Stimulated activated CD4-positive, alpha-beta T cell treated with anti-CD3 and anti-CD28 coated beads, Interleukin-1b, Interleukin-23, amount 100 ng/mL, for 4 hours (primary cell): Measurements from ENCODE around the gene WDR64.

Experiments
- DNase-seq, 2 donors: peaks; one replicate each; pipeline ENCODE4 v3.0.0-alpha.2; 2020; ENCODE audit warnings: low read depth in 2 of 2

The WDR64 gene

GRCh38 chr1:241652012-241652411 is at the start of gene WDR64:
Gene WDR64 (plus strand): TSS chr1:241652281. CDS start chr1:241652485, 204 bp downstream.
- DNase-seq = no peak

DNA sequence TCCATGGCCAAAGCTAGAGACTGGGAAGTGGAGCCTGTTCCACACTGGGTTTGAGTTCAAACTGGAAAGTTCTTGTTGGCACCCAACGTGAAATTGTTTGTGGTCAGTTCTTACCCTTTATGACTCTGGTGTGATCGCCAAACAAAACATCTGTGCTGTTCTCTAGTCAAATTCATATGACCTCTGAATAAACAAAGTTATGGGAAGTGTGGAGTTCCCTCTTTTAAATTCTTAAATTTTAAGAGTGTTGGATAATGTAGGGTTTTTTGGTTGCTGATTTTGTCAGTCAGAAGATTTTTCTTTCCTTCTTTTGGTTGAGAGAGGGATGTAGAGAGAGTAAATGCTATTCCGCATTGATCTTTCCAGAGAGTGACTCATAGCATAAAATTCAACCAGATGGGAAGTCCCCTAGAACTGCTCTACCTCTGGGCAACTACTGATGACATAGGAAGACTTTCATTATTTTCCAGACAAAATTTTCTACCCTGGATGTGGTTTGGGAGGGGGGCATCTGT is 48.3 kb upstream of the WDR64 start:
- DNase-seq = no peak

GRCh38 chr1:241605146-241605805 is 46.8 kb upstream of the WDR64 start:
- DNase-seq = no peak

DNA sequence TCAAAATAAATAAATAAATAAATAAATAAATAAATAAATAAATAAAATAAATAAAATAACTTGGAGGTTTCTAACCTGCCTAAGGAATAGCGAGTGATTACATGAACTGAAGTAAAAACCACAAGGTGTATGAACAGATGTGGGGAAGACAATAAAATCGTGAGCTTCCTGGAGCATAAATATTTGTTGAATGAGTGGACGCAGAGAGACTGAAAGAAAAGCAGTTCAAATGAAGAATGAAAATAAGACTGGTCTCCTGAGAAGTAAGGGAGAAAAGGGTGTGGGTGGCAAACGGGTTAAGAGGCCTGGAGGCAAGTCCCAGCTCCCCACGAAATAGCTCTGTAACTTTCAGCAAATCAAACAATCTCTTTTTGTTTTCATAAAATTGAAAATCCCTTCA is 45.5 kb upstream of the WDR64 start:
- no peak for DNase-seq

DNA sequence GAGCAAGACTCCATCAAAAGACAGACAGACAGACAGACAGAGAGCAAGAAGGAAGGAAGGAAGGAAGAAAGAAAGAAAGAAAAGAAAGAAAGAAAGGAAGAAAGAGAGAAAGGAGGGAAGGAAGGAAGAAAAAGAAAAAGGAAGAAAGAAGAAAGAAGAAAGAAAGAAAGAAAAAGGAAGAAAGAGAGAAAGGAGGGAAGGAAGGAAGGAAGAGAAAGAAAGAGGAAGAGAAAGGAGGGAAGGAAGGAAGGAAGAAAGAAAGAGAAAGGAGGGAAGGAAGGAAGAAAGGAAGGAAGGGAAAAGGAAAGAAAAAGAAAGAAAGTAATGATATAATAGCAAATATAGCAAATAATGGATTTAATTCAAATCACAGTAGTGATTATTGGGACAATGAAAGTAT is 44.6 kb upstream of the WDR64 start:
- no peak for DNase-seq

- DNase-seq = no peak
Measured at GRCh38 chr1:241608379-241609033, 43.6 kb upstream of the WDR64 start.

- no peak for DNase-seq
Measured at GRCh38 chr1:241610056-241610815, 41.8 kb upstream of the WDR64 start.

DNA sequence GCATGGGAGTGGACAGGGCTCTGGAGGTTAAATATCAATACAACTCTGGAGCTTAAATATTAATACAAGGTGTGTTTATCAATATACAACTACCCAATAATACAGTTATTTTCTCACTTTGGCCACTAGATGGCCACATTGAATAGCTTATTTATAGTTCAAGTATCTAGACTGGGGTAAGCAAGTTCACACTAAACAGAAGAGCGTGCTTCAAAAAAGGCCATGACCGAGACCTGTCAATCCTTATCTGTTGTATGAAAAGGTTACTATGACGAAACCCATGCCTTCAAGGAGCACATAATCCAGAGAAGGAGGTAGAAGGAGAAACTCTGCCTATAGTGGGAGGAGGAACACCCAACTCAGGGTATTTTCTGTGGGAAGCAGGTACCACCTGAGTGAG is 41.0 kb upstream of the WDR64 start:
- DNase-seq = peak in 1 of 2 donors; percentile 3

- DNase-seq = no peak
Measured at GRCh38 chr1:241611736-241612135, 40.3 kb upstream of the WDR64 start.

- no peak for DNase-seq
Measured at GRCh38 chr1:241612533-241613477, 39.3 kb upstream of the WDR64 start.

DNA sequence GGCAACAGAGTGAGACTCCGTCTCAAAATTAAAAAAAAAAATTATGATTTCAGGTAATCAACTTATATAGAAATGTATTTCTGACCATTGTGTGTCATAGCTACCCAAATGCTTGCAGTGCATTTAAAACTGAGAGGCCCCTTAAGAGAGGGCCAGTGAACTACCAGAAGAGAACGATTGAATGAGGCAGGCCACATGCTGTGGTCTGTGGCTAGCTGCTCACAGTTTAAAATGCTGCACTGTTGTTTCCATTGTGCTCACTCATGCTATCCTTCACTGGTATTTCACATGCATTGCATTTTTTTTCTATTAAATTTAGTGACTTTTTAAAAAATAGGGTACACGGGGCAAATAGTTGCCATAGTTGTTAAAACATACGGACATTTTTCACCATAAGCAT is 37.9 kb upstream of the WDR64 start:
- no peak for DNase-seq

DNA sequence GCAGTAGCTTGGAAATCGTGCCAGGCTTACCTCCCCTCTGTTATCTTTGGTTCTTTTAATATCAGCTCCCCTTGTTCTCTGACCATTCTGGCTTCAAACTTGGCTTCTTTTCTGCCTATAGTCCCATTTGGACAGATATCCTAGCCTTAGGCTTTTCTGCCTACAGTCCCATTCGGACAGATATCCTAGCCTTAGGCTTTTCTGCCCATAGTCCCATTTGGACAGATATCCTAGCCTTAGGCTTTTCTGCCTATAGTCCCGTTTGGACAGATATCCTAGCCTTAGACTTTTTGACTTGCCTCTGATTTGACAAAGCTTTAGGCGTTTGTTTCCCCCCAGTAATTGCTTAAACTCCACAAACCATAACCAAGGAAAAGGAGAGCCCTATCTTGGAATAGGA is 37.5 kb upstream of the WDR64 start:
- DNase-seq = no peak

DNA sequence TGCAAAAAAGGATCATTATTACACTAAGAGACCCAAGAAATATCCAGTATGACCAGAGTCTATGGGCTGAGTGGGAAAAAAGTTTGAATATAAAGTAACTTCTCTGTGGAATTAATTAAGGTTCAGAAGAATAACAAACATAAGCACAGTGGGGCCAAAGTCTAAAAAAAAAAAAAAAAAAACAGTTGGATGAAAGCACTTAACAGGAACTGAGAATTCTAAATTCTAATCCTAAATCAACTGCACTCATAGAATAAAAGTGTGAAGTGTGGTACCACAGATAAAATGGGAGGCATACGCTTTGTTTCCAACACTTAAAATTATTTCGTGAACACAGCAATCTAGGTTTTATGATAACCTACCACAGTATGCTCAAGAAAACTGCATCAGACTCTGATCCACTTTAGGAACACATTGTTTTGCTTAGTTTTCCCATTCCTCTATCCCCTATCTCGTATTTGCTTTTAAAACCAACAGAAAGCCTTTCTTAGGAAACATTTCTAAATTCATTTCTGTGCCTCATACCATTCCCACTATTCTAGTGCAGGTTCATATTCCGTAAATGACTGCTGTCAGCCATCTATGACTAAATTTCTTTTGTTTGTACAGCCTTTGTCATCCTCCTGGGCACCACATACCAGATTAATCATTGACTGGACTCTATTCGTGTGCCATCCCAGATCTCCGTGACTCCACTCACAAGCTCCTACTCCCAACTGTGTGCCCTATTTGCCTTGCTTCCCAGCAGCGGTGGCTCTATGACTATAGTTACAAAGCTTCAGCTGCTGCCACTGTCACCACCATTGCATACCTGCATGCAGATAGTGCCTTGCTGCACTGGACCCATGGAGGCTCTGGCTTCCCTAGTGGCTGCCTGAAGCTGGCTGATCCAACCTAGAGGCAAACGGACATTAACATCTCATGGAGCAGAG is 36.8 kb upstream of the WDR64 start:
- DNase-seq = no peak

DNA sequence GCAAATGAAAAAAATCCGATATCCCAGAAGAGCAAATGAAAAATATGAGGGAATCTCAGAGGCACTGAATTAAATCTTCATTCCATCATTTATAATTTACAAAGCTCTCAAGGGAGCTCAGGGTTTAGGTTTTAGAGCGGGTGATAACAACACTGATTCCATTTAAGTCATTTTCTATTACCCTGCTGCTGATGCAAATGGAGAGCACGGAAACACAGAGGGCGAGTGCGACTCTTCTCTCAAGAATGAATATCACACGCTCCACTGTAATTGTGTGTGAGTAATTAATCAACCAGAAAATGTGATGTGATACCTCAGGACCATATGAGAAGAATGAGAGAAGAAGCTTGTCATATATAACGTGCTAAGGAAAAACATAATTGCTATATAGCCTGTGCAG is 34.7 kb upstream of the WDR64 start:
- no peak for DNase-seq

GRCh38 chr1:241622669-241623068 is 29.4 kb upstream of the WDR64 start:
- no peak for DNase-seq

DNA sequence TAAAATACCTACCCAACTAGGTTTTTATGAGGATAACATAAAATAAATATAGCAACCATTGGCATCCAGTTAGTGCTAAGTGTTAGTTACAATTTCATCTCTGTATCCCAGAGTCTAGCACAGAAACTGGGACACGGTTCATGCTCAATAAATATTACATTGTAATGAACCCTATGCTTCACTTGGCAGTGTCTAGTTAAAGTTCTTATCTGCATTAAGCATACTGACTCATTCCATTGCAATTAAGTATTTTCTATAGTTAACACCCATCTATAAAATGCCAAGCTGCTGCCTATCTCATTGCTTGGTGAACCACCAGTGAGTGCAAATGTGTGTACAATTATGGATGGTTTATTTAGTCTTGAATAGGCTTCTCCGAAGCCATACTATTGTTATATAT is 27.1 kb upstream of the WDR64 start:
- no peak for DNase-seq

GRCh38 chr1:241627453-241628259 is 24.4 kb upstream of the WDR64 start:
- DNase-seq = peak in 1 of 2 donors; percentile 43

DNA sequence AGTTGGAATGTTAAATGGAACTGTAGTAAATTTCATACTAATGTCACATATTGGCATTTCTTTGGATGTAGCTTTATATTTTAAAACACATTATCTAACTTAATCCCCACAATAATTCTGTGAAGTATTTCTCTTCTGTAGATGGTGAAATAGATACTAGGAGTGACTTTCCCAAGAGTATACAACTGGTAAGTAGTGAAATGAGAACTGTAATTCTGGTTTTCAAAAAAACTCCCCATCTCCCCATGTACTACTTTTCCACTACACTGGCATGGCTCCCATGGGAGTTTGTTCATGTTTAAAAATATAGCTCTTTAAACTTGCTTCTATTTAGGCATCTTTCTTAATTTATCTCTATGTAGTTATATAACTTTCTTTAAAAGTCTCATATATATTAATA is 22.1 kb upstream of the WDR64 start:
- no peak for DNase-seq

DNA sequence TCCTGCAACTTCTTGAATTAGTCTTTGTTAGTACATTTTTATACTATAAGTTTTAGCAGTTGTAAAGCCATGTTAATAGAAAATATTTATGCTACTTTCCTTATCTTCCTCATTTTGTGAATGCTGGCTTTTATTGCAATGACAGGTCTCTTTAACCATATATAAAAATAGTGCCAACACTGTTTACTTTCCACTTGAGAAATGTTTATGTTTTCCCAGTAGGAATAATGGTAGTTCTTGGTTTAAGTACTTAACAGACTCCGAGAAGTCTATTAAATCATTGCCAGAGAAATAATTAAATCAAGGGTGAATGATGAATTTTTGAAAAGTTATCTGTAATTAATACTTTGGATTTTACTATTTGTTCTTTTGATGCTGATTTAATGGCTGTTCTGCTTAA is 21.6 kb upstream of the WDR64 start:
- no peak for DNase-seq

- no peak for DNase-seq
Measured at GRCh38 chr1:241630899-241631298, 21.2 kb upstream of the WDR64 start.
